Activated CD8-positive, alpha-beta memory T cell treated with anti-CD3 and anti-CD28 coated beads, Interleukin-2, amount 50 U/mL, for 24 hours (primary cell): ENCODE results near the gene SLC12A7.
A peak's percentile ranks its signal among the peaks of the same experiment; 100 is the strongest.
"Not testable (repeated sequence)": the region's sequence is repeated elsewhere in the genome, so short reads cannot be mapped to it uniquely, and the experiment has no call there.

Source experiments
- DNase-seq: peaks from one replicate; pipeline ENCODE4 v3.0.0-alpha.2; 2020; ENCODE audit errors: extremely low read depth

Gene SLC12A7

DNA sequence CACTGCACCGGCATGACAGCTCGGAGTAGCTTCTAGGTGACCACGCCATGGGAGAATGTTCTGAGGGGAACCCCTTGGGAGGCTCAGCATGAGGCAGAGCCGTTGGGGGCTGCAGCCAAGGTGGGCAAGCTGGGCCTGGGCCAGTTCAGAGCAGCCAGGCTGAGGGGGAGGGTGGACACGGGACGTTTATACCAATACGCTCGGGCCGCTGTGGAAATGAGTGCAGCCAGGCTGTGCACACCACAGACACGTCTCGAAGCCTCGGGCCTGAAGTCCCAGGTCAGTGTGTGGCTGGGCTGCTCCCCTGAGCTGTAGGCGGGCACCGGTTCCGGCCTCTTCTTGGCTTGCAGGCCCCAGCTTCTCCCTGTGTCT is 28.9 kb upstream of the SLC12A7 start:
- no peak for DNase-seq

DNA sequence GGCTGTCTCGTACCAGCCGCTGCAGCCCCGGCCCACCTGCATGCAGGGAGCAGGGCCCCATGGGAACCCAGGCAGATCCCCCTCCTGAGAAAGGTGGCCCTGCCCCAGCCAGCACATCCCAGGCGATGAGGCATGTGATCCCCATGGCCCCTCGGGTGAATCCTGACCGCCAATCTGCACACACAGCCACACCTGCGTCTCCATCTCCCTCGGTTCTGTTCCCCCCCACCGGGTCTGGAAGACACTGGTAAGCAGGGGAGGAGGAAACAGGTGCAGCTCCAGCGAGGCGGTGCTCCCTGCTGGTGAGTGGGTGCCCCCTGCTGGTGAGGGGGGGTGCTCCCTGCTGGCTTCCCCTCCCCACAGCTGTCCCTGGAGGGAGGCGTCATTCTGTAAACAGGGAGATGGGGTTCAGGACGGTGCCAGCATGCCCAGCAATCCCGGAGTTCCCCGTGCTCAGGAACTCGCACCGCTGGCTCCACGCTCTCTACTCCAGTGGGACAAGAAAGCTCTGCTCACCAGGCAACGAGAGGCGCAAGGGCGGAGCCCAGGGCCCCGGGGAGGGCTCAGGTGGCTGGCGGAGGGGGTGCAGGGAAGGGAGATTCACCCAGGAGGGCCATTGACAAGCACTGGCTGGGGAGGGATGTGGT is 28.4 kb upstream of the SLC12A7 start:
- DNase-seq = peak; percentile 39

DNA sequence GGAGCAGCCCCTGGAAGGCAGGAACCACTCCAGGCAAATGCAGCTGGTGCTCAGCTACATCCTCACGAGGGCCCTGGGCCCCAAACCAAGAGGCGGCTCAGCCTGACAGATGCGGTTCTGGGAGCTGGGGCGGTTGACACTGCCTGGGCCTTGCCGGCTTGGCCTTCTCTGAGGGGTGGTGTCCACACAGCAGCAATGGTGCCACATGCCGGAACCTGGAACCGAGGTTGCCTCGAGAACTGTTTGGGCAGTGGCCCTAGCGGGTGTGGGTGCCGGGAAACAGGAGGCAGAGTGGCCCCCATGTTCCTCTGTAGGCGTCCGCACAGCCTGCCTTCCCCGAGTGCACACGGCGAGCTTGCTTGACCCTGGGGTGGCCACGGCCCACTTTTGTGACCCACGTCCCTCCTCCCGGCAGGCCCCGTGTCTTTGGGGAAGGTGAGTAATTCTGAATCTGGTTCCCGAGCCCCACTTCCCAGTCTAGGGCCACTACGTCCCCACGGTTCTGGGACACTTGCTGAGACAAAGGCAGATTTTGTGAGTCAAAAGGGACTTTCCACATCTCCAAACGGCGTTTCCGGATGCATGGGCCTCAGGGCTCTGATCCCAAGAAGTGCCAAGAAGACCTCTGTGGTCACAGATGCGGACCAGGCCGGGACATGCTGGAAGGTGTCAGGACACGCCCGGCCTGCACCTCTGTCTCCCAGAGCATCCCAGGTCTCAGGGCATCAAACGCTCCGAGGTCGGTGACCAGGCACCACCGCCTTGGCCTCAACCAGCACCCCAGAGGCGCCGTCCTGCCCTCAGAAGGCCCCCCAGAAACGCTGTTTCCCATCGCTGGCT is 27.7 kb upstream of the SLC12A7 start:
- DNase-seq = no peak

DNA sequence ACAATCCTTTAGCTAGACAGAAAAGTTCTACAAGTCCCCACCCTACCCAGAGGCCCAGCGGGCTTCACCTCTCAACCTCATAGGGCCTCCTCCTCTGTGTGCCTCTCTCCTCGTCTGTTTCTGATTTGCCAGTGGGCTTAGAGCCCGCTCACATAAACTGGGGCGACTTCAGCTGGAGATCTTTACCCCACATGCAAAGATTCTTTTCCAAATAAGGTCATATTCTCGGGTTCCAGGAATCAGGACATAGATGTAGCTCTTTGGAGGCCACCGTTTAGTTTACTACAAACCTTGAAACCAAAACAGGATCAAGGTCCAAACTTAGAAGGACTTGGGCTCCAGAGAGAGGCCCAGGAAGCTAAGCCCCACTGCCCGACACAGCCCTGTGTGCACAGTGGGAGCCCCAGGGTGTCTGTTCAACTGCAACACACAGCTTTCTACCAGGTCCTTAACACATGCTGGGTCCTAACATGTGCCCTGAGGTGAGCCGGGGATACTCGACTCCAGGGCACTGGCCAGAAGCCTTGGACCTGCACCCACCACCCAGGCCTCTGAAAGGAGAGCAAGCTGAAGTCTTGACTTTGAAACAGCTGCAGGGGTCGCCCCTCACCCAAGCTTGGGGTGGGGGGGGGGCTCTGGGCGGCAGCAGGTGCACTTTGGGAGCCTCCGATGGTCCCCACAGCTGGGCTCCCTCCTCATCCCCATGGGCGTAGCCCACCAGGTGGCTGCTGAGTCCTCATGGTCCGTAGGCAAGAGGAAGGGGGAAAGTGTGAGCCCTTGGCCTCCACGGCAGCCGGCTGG is 26.8 kb upstream of the SLC12A7 start:
- no peak for DNase-seq

DNA sequence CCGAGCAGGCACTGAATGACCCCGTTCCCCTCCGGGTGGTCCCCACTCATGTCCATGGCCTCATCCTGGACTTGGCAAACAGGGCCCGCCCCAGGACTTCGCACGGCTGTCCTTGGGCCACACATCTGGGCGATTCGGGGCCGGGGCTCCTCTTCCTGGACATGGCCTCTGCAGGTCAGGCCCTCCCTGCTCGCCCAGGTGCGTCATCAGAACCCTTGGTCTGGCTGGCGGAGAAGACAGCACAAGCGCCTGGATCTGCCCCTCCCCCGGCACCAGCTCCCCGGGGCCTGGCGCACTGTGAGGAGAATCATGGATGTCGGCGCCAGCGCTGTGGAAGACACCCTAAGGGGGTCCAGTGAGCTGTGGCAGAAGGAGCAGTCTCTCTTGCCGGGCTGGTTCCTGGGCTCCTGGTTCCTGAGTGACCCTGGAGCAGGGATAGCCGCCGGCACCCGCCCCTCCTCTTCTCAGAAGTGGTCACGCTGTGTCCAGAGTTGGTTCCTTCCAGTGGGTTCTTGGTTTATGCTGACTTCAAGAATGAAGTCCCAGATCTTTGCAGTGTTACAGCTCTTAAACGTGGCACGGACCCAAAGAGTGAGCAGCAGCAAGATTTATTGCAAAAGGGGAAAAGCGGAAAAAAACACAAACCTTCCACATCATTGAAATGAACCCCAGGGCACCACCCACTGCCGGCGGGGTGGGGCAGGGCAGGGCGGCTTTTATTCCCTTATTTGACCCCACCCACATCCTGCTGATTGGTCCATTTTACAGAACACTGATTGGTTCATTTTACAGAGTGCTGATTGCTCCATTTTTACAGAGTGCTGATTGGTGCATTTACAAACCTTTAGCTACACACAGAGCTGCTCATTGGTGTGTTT is 25.9 kb upstream of the SLC12A7 start:
- no peak for DNase-seq

DNA sequence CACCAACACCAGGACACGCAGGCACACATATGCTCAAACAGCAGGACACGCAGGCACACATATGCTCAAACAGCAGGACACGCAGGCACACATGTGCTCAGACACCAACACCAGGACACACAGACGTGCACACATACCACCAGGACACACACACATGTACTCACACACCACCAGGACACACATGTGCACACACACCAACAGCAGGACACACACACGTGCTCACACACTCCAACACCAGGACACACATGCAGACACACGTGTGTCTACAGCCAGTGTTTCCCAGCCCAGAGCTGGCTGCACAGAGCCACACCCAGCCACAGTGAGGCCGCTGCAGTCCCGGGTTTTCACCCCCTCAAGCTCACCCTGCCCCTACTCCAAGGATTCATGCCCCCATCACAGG is 25.0 kb upstream of the SLC12A7 start:
- no peak for DNase-seq

DNA sequence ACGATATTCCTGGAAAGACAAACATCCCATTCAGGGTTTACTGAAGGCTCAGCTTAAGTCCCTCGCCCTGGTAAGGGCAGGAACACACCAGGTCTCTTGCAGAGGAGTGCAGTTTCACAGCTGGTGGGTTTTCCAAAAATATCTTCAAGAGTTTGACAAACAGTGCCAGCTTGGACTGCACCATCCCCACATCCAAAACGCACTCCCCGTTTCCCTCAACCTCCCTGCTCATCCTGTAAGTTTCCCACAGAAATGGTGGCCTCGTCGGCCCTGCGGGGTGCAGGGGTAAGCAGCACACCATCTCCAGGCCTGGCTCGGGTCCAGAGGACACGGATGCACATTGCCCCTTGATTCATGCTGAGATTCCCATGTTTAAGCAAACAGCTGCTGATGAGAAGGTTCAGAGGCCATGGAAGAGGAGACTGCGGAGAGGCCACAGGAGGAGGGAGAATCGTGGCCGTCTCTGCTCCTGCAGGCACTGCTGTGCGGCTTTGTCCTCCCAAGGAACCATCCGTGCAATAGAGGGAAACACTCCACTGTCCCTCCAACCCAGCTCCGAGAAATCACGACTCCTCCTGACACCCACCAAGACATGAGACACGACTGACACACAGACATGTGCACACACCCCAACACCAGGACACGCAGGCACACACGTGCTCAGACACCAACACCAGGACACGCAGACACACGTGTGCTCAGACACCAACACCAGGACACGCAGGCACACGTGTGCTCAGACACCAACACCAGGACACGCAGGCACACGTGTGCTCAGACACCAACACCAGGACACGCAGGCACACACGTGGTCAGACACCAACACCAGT is 24.0 kb upstream of the SLC12A7 start:
- no peak for DNase-seq

DNA sequence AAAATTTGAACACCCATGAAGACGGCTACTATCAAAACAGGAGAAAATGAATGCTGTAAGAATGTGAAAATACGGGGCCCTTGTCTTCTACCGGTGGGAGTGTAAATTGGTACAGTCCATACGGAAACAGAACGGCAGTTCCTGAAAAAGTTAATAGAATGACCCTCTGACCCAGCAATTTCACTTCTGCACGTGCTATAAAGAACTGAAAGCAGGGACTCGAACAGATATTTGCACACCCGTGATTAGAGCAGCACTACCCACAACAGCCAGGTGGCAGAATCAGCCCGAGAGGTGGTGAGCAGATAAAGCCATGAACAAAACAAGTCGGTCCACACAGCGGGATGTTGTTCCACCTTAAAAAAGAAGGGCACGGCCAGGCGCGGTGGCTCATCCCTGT is 22.6 kb upstream of the SLC12A7 start:
- no peak for DNase-seq

DNA sequence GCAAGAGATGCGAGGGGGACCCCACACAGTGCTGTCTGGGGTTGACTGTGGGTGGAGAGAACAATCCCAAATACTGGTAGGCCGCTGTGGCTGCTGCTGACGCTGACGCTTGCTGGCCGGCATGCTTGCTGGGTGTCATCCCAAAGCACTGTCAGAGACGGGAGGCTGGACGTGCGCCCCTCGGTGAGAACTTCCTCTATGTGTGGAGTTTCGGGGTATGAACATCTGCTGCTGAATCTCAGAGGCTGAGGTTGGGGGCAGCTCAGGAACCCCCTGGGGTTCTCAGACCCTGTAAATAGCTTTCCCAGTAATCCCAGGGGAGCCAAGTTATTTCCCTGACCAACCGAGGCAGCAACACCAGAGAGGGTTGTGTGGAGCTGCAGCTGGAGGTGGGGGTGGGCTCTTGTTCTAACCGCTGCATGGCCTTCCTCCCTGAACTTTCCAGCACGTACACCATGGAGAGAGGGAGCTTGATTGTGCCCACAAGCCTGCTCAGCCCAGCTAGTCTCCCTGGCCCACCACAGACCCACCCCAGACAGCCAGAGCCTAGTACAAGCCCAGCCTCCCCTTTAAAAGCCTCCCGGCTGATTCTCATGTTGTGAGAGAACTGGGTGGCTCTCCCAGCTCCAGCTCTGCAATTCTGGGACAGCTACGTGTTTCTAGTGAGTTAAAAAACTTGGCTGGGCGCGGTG is 21.8 kb upstream of the SLC12A7 start:
- no peak for DNase-seq

DNA sequence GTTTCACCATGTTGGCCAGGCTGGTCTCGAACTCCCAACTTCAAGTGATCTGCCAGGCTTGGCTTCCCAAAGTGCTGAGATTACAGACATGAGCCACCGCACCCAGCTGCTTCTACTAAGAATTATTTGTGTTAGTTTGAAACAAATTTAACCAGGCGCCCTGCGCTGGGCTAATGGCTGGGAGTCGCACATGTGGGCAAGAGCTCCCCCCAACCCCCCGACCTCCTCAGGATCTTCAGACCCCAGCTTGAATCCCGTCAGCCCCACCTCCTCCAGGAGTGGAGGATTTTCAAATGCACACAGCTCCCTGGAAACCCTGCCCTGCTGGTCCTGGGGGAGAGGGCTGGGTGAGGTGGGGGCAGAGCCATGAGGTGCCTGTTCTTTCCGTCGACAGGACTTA is 21.2 kb upstream of the SLC12A7 start:
- DNase-seq = no peak

DNA sequence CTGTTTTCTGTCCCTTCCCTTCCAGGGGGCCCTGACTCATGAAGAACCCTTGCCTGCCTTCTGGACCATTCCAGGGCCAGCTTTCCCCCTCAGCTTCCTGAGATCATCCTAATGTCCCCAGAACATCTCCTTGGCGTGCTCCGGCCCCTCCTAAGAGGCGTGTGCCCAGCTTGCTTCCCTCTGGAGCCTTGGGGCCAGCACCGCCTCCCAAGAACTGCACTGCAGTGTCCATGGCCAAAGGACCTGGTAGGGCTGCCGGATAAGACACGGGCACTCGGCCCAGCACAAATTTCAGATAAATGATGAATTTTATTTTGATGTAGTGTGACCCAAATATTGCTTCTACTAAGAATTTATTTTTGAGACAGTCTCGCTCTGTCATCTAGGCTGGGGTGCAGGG is 20.7 kb upstream of the SLC12A7 start:
- DNase-seq = no peak

DNA sequence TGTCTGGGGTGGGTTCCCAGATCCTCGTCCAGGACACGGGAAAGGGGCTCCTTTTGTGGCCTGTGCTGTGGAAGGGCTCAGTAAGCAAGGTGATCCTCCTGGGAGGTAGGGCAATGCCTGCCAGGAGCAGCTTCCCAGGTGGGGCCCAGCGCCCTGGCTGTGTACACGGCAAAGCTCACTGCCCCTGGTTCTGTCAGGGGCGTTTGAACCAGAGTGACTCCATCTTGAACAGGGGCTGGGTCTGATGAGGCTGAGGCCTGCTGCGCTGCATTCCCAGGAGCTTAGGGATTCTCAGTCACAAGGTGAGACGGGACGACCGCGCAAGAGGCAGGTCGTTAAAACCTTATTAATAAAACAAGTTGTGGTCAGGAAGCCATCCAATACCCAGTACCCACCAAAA is 19.9 kb upstream of the SLC12A7 start:
- DNase-seq = no peak

DNA sequence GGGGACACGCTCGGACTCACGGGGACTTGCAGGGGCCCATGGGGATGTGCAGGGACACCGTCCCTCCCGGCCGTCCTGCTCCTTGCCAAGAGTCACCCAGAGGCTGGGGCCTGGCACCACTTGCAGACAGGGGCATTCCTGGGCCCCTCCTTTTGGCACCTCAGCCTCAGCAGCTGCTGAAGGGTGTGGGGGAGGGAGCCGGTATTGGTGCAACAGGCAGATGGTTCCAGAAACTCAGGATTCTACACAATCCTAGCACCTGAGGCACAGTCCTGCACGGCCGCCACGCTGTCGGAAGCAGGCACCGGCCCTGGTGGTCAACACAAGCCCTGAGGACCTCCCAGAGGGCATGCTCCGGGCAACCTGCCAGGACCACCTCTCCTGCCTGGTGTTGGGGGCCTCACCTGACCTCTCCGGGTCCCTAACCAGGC is 19.3 kb upstream of the SLC12A7 start:
- no peak for DNase-seq

DNA sequence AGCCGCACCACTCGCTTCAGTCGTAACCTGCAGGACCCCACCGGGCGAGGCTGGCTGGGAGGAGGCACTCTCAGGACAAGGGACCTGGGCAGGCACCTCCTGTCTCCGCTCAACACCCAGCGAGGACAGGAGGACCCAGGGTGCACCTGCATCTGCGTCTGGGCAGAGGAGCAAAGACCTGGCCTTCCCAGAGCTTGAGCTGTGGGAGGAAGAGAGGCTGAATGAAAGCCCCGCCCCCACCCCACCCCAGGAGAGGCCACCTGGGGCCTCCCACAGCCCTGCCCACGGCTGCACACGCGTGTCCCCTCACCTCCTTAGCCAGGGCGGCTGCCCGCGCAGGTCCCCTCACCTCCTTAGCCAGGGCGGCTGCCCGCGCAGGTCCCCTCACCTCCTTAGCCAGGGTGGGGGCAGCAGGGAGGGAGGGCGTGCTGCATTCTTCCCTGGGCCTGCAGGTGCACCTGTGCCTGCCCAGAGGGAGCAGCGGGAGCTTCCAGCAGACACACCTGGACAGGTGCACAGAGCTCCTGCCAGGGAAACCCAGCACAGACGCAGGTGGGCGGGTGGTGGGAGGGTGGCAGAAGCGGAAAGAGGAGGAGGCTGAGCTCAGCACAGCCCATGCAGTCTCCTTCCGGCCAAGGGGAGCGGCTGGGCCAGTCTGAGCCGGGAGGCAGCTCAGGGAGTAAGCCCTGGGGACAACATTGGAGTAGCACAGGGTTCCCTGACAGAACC is 18.5 kb upstream of the SLC12A7 start:
- no peak for DNase-seq

DNA sequence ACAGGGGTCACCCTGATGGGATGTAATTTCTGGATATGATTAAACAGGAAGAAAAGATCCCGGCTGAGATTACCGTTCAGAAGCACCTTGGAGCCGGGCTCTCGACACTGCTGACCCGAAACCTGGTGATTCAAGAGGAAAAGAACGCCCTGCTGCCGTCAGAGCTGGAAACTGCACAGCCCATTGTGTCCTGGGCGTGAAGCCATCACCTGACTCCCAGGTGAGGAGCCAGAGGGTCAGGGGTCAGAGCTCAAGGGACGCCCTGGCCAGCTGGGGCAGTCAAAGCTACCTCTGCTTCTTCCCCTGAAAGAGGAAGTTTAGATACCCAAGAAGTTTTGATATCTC is 17.8 kb upstream of the SLC12A7 start:
- no peak for DNase-seq

DNA sequence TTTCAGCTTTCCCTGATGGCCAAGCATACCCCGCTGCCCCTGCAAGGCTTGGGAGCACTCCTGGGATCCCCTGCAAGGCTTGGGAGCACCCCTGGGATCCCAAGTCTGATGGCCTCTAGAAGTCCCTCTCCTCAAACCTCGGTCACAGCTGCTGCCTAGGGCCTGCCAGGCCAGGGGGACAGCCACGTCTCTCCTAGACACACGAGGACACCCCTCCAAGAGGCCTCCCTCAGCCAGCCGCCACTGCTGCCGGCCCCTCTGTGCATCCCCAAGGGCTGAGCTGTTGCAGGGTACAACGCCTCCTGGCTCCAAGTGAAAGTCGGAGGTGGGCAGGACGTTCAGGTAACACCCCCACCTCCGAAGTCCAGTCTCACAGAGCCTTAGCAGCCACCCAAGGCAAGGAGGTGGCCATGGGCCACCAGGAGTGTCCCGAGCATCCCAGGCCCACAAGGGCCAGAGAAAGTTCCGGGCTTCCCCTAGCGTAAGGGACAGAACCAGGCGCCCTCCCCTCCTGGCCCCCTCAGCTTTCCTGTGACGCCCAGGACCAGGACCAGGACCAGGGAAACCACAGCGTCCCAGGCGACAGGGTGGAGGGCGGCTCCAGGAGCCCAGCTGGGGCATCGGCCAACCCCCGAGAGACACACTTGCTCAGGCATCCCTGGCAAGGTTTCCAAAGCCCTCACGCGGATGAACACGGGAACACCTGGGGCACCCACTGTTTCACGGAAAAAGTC is 17.3 kb upstream of the SLC12A7 start:
- no peak for DNase-seq

DNA sequence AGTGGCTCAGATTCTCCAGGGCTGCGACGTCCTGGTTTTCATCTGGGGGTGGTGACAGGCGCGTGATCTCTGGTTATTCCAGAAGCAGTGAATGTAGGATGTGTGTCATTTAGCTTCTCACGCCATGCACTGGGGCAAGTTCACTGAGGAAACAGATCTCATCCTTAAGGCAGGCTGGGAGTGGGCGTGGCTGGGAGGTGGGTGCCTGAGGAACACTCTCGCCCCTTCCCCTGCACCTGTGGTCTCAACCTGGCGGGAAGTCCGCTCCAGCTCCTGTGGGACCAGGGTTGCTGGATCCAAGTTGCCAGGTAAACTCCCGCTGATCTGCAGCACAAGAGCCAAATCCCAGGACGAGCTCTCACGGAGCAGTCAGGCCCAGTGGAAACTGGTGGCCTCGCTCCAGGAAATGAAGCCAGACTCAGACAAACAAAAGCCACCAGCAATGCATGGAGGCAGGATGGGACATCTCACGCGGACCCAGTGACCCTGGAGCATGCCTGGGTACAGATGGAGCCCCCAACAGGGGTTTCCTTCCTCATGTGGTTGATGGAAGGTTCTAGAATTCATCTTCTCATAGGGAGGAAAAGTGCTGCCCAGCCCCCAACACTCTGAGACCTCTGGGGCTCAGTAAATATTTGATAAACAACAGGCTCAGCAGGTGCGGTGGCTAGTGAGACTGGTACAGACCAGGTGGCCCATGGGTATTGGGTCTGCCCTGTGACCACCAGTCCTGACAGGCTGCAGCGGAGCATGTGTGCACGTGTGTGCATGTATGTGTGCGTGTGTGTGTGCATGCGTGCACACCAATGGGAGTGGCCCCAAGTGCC is 16.3 kb upstream of the SLC12A7 start:
- DNase-seq = no peak

DNA sequence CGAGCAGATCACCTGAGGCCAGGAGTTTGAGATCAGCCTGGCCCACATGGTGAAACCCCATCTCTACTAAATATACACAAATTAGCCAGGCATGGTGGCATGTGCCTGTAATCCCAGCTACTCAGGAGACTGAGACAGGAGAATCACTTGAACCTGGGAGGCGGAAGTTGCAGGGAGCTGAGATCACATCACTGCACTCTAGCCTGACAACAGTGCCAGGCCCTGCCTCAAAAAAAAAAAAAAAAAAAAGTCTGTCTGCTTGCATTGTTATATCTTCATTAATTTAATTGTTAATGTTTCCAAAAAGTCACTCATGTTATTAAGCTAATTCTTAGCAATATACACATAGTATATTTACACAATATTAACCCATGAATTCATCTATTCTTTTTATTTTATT is 13.8 kb upstream of the SLC12A7 start:
- not testable (repeated sequence) for DNase-seq
